ENCODE measurements around the gene ZNF775.

GRCh38 chr7:150382844-150383225 lies 3.7 kb downstream of the ZNF775 start:
- TF ChIP-seq POLR2A (IDR thresholded peaks at IDR 0.05; ENCODE audit: low read length) (no peak), GATA1 (IDR thresholded peaks at IDR 0.05; ENCODE audit: low read depth, low read length) (no peak)
